ENCODE results near the gene ARHGAP31. TPM values are rescaled to one million over a fixed set of nuclear protein-coding genes. Genes with fewer than 3 reads are reported as not detected.

ARHGAP31 gene
- total RNA-seq, 1 donor from 2014 or later: 9.7 TPM

DNA sequence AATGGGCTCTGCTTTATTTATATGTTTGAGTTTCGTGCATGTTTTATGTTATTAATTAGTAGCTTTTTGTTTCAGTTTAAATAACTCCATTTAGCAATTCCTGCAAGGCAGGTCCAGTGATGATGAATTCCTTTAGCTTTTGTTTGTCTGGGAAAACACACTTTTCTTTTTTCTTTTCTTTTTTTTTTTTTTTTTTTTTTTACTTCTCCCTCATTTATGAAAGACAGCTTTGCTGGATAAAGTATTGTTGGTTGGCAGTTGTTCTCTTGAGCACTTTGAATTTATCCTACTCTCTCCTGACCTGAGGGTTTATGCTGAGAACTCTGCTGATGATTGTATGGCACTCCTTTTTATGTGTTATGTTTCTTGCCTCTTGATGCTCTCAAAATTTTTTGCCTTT, 133.5 kb downstream of the ARHGAP31 start:
- Mint-ChIP-seq H3K36me3 (peaks cover 59% of the 10 kb centered on the region), H3K4me3 (no peak overlapping the region), H3K27me3 (ENCODE audit: low read depth) (no peaks in the 10 kb centered on the region), H3K27ac (no peak overlapping the region), H3K9me3 (peaks cover 84% of the 10 kb centered on the region), H3K4me1 (no peaks in the 10 kb centered on the region)
- DNase-seq (ENCODE audit: low spot score in 2 of 2, unreplicated experiment in 2 of 2): no peak
- TF ChIP-seq, protein P1, sequence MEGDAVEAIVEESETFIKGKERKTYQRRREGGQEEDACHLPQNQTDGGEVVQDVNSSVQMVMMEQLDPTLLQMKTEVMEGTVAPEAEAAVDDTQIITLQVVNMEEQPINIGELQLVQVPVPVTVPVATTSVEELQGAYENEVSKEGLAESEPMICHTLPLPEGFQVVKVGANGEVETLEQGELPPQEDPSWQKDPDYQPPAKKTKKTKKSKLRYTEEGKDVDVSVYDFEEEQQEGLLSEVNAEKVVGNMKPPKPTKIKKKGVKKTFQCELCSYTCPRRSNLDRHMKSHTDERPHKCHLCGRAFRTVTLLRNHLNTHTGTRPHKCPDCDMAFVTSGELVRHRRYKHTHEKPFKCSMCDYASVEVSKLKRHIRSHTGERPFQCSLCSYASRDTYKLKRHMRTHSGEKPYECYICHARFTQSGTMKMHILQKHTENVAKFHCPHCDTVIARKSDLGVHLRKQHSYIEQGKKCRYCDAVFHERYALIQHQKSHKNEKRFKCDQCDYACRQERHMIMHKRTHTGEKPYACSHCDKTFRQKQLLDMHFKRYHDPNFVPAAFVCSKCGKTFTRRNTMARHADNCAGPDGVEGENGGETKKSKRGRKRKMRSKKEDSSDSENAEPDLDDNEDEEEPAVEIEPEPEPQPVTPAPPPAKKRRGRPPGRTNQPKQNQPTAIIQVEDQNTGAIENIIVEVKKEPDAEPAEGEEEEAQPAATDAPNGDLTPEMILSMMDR (IDR thresholded peaks at IDR 0.05; ENCODE audit: unreplicated experiment): no peak

DNA sequence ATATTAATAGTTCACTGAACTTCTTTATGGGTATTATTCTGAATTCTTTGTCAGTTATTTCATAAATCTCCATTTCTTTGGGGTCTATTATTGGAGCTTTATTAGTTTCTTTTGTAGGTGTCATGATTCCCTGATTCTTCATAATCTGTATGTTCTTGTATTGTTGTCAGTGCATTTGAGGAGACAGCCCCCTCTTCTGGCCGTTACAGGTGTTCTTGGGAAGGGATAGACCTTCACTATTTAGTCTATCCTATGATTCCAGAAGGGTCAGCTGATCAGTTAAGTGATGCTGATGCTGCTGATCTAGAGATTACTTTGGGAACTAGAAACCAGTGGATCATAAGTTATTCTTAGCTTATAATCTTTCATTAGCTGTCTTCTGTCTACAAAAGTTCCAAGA, 134.4 kb downstream of the ARHGAP31 start:
- no peak for DNase-seq (ENCODE audit: low spot score in 2 of 2, unreplicated experiment in 2 of 2)
- no peaks in the 10 kb centered on the region for H3K4me1 Mint-ChIP-seq
- H3K4me3 Mint-ChIP-seq: no peak overlapping the region
- H3K27me3 Mint-ChIP-seq (ENCODE audit: low read depth): no peaks in the 10 kb centered on the region
- TF ChIP-seq, protein P1 (IDR thresholded peaks at IDR 0.05; ENCODE audit: unreplicated experiment): no peak
- peaks cover 76% of the 10 kb centered on the region for H3K9me3 Mint-ChIP-seq
- no peak overlapping the region for H3K27ac Mint-ChIP-seq
- peaks cover 66% of the 10 kb centered on the region for H3K36me3 Mint-ChIP-seq

DNA sequence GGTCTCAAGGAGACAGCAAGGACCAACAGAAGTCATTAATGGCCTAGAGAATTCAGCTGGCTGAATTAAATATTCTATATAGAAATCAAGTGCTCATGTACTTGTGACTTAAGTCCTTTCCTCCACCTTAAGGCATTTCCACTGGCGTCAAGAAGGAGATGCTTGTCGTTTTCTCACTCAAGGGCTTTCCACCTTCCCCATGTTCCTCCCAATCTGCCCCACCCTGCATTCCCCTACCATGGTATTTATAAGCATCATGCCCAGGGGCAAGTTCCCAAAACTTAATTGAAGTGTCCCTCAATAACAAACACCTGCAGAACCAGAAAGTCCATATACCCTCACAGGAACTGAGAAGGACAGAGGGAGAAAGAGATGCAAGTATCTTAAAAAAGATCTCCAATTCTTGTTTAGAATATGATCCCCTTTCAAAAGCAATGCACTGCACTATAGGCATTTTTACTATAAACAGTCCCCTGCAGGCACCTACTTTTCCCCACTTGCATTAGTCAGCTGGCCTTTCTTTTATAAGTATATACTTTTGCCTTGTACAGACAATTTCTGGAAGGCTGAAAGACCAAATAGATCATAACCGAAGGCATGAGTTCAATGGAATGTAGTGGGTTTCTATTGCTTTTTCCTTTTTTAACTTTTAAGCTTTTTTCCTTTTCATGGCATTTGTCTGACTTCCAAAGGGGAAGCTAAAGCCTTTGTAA, 139.6 kb downstream of the ARHGAP31 start:
- no peak for DNase-seq (ENCODE audit: low spot score in 2 of 2, unreplicated experiment in 2 of 2)

DNA sequence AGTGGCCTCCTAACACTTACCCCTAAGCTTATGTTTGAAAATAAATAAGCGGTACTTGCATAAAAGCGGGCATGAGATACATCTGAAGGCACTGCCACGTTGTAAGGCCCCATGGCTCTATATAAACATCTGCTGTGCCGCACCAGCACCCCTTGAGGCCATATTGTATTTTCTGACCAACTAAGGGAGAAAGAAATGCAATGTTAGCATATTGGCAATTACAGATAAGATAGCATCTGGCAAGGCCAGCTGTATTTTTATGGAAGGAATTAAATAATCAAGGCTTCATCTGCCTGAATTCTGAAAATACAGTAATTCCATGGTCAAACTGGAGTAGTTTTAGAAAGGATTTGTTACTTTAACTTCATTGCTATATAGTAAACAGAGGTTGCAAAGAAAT, 140.5 kb downstream of the ARHGAP31 start:
- Mint-ChIP-seq H3K4me1 (no peaks in the 10 kb centered on the region), H3K27me3 (ENCODE audit: low read depth) (no peaks in the 10 kb centered on the region), H3K27ac (no peak overlapping the region), H3K36me3 (peaks cover 81% of the 10 kb centered on the region), H3K4me3 (no peak overlapping the region), H3K9me3 (peaks cover 26% of the 10 kb centered on the region)
- DNase-seq (ENCODE audit: low spot score in 2 of 2, unreplicated experiment in 2 of 2): no peak
- TF ChIP-seq, protein P1 (IDR thresholded peaks at IDR 0.05; ENCODE audit: unreplicated experiment): no peak

More for the DNA sequence above, 139.6 kb downstream of the ARHGAP31 start:
- H3K27ac Mint-ChIP-seq: no peak overlapping the region
- no peak overlapping the region for H3K4me3 Mint-ChIP-seq
- no peaks in the 10 kb centered on the region for H3K27me3 Mint-ChIP-seq (ENCODE audit: low read depth)
- TF ChIP-seq, protein P1 (IDR thresholded peaks at IDR 0.05; ENCODE audit: unreplicated experiment): no peak
- peaks cover 89% of the 10 kb centered on the region for H3K36me3 Mint-ChIP-seq
- H3K9me3 Mint-ChIP-seq: peaks cover 35% of the 10 kb centered on the region
- H3K4me1 Mint-ChIP-seq: no peaks in the 10 kb centered on the region

DNA sequence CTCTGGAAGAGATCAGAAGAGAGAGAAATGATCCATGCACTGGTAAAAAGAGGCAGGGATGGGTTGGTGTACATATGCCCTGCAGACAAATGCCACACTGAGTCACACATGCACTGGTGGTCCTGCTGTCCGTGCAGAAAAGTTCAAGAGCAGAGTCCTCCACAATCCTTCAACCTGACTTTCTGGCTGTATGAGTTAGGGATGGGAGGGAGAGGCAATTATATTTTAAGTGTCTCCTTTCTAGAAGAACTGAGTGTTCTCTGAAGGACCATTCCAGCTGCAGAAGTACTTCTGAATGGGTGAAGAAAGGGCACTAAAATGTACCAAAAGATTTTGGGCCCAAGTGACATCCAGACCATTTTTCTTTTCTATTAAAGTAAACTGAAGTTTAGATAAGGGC, 142.8 kb downstream of the ARHGAP31 start:
- Mint-ChIP-seq H3K4me1 (no peaks in the 10 kb centered on the region), H3K27me3 (ENCODE audit: low read depth) (no peaks in the 10 kb centered on the region), H3K36me3 (peaks cover 78% of the 10 kb centered on the region), H3K9me3 (peaks cover 4% of the 10 kb centered on the region), H3K27ac (no peak overlapping the region), H3K4me3 (no peak overlapping the region)
- TF ChIP-seq, protein P1 (IDR thresholded peaks at IDR 0.05; ENCODE audit: unreplicated experiment): no peak
- DNase-seq (ENCODE audit: low spot score in 2 of 2, unreplicated experiment in 2 of 2): no peak
